Measurements from ENCODE around the gene NKIRAS1.
"Not testable (repeated sequence)": the region's sequence is repeated elsewhere in the genome, so short reads cannot be mapped to it uniquely, and the experiment has no call there.

Gene NKIRAS1

GRCh38 chr3:23913873-23914743 lies 2.7 kb downstream of the NKIRAS1 start:
- DNase-seq (ENCODE audit: insufficient read length, low spot score) (no peak), FAIRE-seq (no peak)
- TF ChIP-seq POLR2AphosphoS5 (IDR thresholded peaks at IDR 0.05; ENCODE audit: low read depth, low read length): no peak
- no peak for TF ChIP-seq PAX5 (IDR thresholded peaks at IDR 0.05; ENCODE audit: insufficient read depth, low read length, severe bottlenecking)
- no peak for TF ChIP-seq TAF1 (IDR thresholded peaks at IDR 0.05; ENCODE audit: low read depth, low read length)
- no peak for TF ChIP-seq SPI1 (IDR thresholded peaks at IDR 0.05; ENCODE audit: low read depth, low read length)
- TF ChIP-seq POU2F2 (IDR thresholded peaks at IDR 0.05; ENCODE audit: low read depth, low read length): no peak
- TF ChIP-seq POLR2A (IDR thresholded peaks at IDR 0.05; ENCODE audit: low read depth, low read length): no peak

GRCh38 chr3:23913182-23913581 lies 3.6 kb downstream of the NKIRAS1 start:
- DNase-seq (ENCODE audit: insufficient read length, low spot score) (no peak), FAIRE-seq (no peak)
- TF ChIP-seq POU2F2 (IDR thresholded peaks at IDR 0.05; ENCODE audit: low read depth, low read length) (no peak), SPI1 (IDR thresholded peaks at IDR 0.05; ENCODE audit: low read depth, low read length) (no peak), POLR2A (IDR thresholded peaks at IDR 0.05; ENCODE audit: low read depth, low read length) (no peak), TAF1 (IDR thresholded peaks at IDR 0.05; ENCODE audit: low read depth, low read length) (no peak), PAX5 (IDR thresholded peaks at IDR 0.05; ENCODE audit: insufficient read depth, low read length, severe bottlenecking) (no peak), POLR2AphosphoS5 (IDR thresholded peaks at IDR 0.05; ENCODE audit: low read depth, low read length) (no peak)

GRCh38 chr3:23912335-23912734 lies 4.5 kb downstream of the NKIRAS1 start:
- FAIRE-seq; DNase-seq (ENCODE audit: insufficient read length, low spot score): not testable (repeated sequence)

DNA sequence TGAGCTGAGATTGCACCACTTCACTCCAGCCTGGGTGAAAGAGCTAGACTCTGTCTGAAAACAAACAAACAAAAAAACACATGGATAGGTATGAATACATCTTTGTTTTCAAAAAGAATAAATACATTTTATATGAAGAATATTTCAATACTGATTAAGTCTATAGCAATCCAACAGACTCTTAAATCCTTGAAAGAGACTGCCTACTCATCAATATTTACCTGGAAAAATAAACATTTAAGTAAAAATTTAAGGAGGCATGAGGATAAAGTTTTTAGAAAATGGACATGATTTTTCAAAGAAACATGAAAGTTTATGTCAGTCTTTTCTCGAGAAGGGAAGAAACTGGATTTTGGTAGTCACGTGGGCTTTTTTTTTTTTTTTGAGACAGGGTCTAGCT lies 5.4 kb downstream of the NKIRAS1 start:
- no peak for TF ChIP-seq SPI1 (IDR thresholded peaks at IDR 0.05; ENCODE audit: low read depth, low read length)
- no peak for TF ChIP-seq POLR2AphosphoS5 (IDR thresholded peaks at IDR 0.05; ENCODE audit: low read depth, low read length)
- TF ChIP-seq TAF1 (IDR thresholded peaks at IDR 0.05; ENCODE audit: low read depth, low read length): no peak
- TF ChIP-seq POLR2A (IDR thresholded peaks at IDR 0.05; ENCODE audit: low read depth, low read length): no peak
- TF ChIP-seq PAX5 (IDR thresholded peaks at IDR 0.05; ENCODE audit: insufficient read depth, low read length, severe bottlenecking): no peak
- TF ChIP-seq POU2F2 (IDR thresholded peaks at IDR 0.05; ENCODE audit: low read depth, low read length): no peak

DNA sequence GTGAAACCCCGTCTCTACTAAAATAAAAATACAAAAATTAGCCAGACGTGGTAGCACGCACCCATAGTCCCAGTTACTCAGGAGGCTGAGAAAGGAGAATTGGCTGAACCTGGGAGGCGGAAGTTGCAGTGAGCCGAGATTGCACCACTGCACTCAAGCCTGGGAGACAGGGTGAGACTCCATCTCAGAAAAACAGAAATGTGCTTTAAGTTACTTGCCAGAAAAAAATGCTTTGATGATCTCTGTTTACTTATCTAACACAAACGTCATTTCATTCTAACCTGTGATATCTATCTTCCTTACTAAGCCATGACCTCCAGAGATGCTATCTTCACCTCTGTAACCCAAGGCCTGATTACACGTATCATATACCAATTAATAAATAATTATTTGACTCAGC lies 7.4 kb downstream of the NKIRAS1 start:
- FAIRE-seq (no peak), DNase-seq (ENCODE audit: insufficient read length, low spot score) (no peak)
- TF ChIP-seq TAF1 (IDR thresholded peaks at IDR 0.05; ENCODE audit: low read depth, low read length): no peak
- no peak for TF ChIP-seq PAX5 (IDR thresholded peaks at IDR 0.05; ENCODE audit: insufficient read depth, low read length, severe bottlenecking)
- TF ChIP-seq POLR2AphosphoS5 (IDR thresholded peaks at IDR 0.05; ENCODE audit: low read depth, low read length): no peak
- TF ChIP-seq POU2F2 (IDR thresholded peaks at IDR 0.05; ENCODE audit: low read depth, low read length): no peak
- TF ChIP-seq POLR2A (IDR thresholded peaks at IDR 0.05; ENCODE audit: low read depth, low read length): no peak
- no peak for TF ChIP-seq SPI1 (IDR thresholded peaks at IDR 0.05; ENCODE audit: low read depth, low read length)

More for the DNA sequence above, 5.4 kb downstream of the NKIRAS1 start:
- no peak for DNase-seq (ENCODE audit: insufficient read length, low spot score)
- no peak for FAIRE-seq

DNA sequence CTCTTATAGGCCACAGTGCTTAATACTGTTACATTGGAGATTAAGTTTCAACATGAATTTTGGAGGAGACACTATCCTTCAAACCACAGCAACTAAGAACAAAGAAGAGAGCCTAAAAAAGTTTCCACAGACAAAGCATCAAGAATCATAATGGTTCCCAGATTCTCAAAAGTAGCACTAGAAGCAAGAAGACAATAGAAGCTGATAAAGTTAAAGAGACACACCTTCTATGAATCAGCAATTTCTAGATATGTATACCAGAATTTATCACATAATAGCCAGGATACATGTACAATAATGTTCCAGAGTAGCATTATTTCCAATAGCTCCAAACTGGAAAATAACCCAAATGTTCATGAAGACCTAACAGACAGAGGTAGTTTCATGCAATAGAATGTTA lies 12.2 kb downstream of the NKIRAS1 start:
- TF ChIP-seq PAX5 (IDR thresholded peaks at IDR 0.05; ENCODE audit: insufficient read depth, low read length, severe bottlenecking) (no peak), POU2F2 (IDR thresholded peaks at IDR 0.05; ENCODE audit: low read depth, low read length) (no peak), POLR2AphosphoS5 (IDR thresholded peaks at IDR 0.05; ENCODE audit: low read depth, low read length) (no peak), SPI1 (IDR thresholded peaks at IDR 0.05; ENCODE audit: low read depth, low read length) (no peak), TAF1 (IDR thresholded peaks at IDR 0.05; ENCODE audit: low read depth, low read length) (no peak)
- no peak for DNase-seq (ENCODE audit: insufficient read length, low spot score)
- FAIRE-seq: no peak

DNA sequence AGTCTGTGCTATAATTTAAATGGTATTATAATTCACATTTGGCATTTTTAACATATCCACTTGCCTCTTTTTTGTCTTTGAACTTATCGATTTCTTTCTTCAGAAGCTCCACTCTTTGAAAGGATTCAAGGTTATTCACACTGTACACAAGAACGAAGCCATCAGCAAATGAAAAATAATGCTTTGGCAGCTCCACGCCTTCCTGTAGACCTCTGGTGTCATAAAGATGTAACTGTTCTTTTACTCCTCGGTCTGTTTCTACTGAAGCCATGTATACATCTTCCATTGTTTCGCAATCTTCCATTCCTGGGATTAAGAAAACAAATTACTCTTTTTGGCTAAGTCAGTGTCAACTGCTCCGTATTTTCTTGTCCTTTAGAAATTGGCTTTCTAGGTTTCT lies 16.0 kb downstream of the NKIRAS1 start:
- TF ChIP-seq TAF1 (IDR thresholded peaks at IDR 0.05; ENCODE audit: low read depth, low read length) (no peak), POLR2AphosphoS5 (IDR thresholded peaks at IDR 0.05; ENCODE audit: low read depth, low read length) (no peak), SPI1 (IDR thresholded peaks at IDR 0.05; ENCODE audit: low read depth, low read length) (no peak), POLR2A (IDR thresholded peaks at IDR 0.05; ENCODE audit: low read depth, low read length) (no peak), POU2F2 (IDR thresholded peaks at IDR 0.05; ENCODE audit: low read depth, low read length) (no peak), PAX5 (IDR thresholded peaks at IDR 0.05; ENCODE audit: insufficient read depth, low read length, severe bottlenecking) (no peak)
- FAIRE-seq (no peak), DNase-seq (ENCODE audit: insufficient read length, low spot score) (no peak)

- TF ChIP-seq POU2F2 (IDR thresholded peaks at IDR 0.05; ENCODE audit: low read depth, low read length) (no peak), POLR2AphosphoS5 (IDR thresholded peaks at IDR 0.05; ENCODE audit: low read depth, low read length) (no peak), PAX5 (IDR thresholded peaks at IDR 0.05; ENCODE audit: insufficient read depth, low read length, severe bottlenecking) (no peak), TAF1 (IDR thresholded peaks at IDR 0.05; ENCODE audit: low read depth, low read length) (no peak), POLR2A (IDR thresholded peaks at IDR 0.05; ENCODE audit: low read depth, low read length) (no peak), SPI1 (IDR thresholded peaks at IDR 0.05; ENCODE audit: low read depth, low read length) (no peak)
- FAIRE-seq (no peak), DNase-seq (ENCODE audit: insufficient read length, low spot score) (no peak)
Measured at GRCh38 chr3:23895181-23895580, 21.6 kb downstream of the NKIRAS1 start.

DNA sequence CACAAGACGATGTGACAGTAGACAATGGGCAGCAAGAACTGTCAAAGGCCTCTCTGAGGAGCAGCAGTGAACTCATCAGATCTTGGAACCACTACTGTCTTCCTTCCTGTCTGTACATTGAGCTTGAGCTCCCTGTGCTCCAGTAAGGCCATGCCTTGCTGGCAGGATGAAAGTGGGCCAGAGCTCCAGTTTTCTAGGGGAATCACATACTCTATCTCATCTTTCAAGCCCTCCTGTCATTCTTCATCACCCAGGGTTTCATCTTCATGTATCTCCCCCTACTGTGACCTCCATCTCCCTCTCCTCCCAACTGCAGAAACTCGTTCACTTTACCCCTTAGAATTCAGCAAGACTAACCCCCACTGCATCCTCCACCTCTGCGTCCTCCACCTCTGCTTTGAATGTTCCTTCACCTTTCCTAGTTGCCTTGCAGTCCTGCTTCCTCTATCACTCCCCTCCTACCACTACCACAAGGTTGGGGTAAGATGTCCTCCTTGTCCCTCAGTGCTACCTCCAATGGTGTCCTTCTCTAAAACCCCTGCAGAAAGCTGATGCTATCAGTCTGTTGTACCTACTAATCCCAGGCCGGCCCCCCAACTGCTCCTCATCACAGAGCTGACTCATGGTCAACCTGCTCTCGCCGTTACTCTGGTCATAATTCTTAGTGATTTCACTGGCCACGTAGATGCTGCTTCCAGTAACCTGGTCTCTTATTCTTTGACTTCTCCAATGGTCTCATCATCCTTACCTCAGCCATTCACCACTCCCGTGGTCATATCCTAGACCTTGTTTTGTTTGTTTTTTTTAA lies 22.3 kb downstream of the NKIRAS1 start:
- FAIRE-seq: no peak

More for the DNA sequence above, 22.3 kb downstream of the NKIRAS1 start:
- TF ChIP-seq POLR2A (IDR thresholded peaks at IDR 0.05; ENCODE audit: low read depth, low read length) (0 out of 2 replicates have a peak, but pooled peaks have one; percentile 31), PAX5 (IDR thresholded peaks at IDR 0.05; ENCODE audit: insufficient read depth, low read length, severe bottlenecking) (no peak)
- DNase-seq (ENCODE audit: insufficient read length, low spot score): no peak
